ENCODE results near the gene STX1A. TPM values are rescaled to one million over a fixed set of nuclear protein-coding genes. Genes with fewer than 3 reads are reported as not detected.

Gene STX1A
- total and polyA plus RNA-seq, 2 of the 4 experiments (the other 2 are of a cell fraction), result 9.3 to 22.0 TPM

GRCh38 chr7:73668103-73668885 lies 51.2 kb downstream of the STX1A start (continued):
- TF ChIP-seq RAD21 (IDR thresholded peaks at IDR 0.05; ENCODE audit: low read length), result no peak
- no peak for TF ChIP-seq CEBPB (IDR thresholded peaks at IDR 0.05; ENCODE audit: low read depth, low read length)
- TF ChIP-seq MAFK (IDR thresholded peaks at IDR 0.05; ENCODE audit: low read depth, low read length), result no peak
